Gastroesophageal sphincter (tissue), 4 donors: ENCODE measurements around the gene ZFHX3. TPM values are rescaled to one million over a fixed set of nuclear protein-coding genes. Genes with fewer than 3 reads are reported as not detected.

ENCODE experiments used
- ATAC-seq: fragments of 150-250 bp; one replicate; pipeline ENCODE4 v1.9.1; 2016; ENCODE audit warnings: mild to moderate bottlenecking, moderate library complexity
- H3K27ac ChIP-seq, 4 donors: fragments of 200-600 bp; sonication (generic) in 3 of 4; 1 replicate in 3 of 4; 2 replicates in 1 of 4; pipeline ENCODE4 v1.5.1; 2016 to 2019
- H3K27me3 ChIP-seq: fragments of 200-600 bp; sonication (generic); one replicate; pipeline ENCODE4 v1.5.1; 2019
- H3K36me3 ChIP-seq, 2 donors: fragments of 200-600 bp; sonication (generic); one replicate each; pipeline ENCODE4 v1.5.1; 2019; ENCODE audit warnings: control low read depth in 1 of 2
- H3K4me1 ChIP-seq, 3 donors: fragments of 200-600 bp; sonication (generic); 1 replicate in 2 of 3; 2 replicates in 1 of 3; pipeline ENCODE4 v1.5.1; 2016 to 2019; ENCODE audit warnings: control low read depth in 2 of 3
- H3K4me3 ChIP-seq, 2 donors: fragments of 200-600 bp; sonication (generic); one replicate each; pipeline ENCODE4 v1.5.1; 2019; ENCODE audit warnings: mild to moderate bottlenecking in 1 of 2, moderate library complexity in 1 of 2
- H3K9me3 ChIP-seq, 3 donors: fragments of 200-600 bp; sonication (generic); one replicate each; pipeline ENCODE4 v1.5.1; 2017 to 2019; ENCODE audit warnings: control low read depth in 2 of 3
- CTCF ChIP-seq, 4 experiments: fragments of 200-600 bp in 2 of 4; fragments of 450-650 bp in 2 of 4; sonication (generic) in 1 of 4; IDR thresholded peaks; one replicate each; pipeline ENCODE4 v1.5.1; 2017 to 2019; ENCODE audit warnings: antibody characterized with exemption in 4 of 4, mild to moderate bottlenecking in 2 of 4, moderate library complexity in 2 of 4
- EP300 ChIP-seq: sonication (generic); formaldehyde crosslinking; IDR thresholded peaks from one replicate; pipeline ENCODE4 v1.6.1; 2017; ENCODE audit warnings: antibody characterized with exemption, mild to moderate bottlenecking
- POLR2A ChIP-seq, 2 donors: fragments of 450-650 bp; IDR thresholded peaks; one replicate each; pipeline ENCODE4 v1.6.1; 2017; ENCODE audit warnings: antibody characterized with exemption in 2 of 2, mild to moderate bottlenecking in 2 of 2, moderate library complexity in 1 of 2
- POLR2AphosphoS5 ChIP-seq: sonication (generic); formaldehyde crosslinking; IDR thresholded peaks from one replicate; pipeline ENCODE4 v1.6.1; 2017; ENCODE audit warnings: antibody characterized with exemption
- WGBS, 2 donors: methylation state at CpG; one replicate each; pipeline ENCODE4 v1.1.5; 2018; ENCODE audit warnings: low coverage in 1 of 2; 5-methylcytosine and 5-hydroxymethylcytosine counted together
- small RNA-seq, 4 donors: library from RNA; depleted of rRNA; stranded (forward); fragments of <200 nt; gene quantifications; one replicate each; pipeline ENCODE3, GENCODE V24; 2016
- total RNA-seq, 4 donors: library from RNA; depleted of rRNA; stranded (reverse); fragments of >200 nt; gene quantifications; one replicate each; pipeline ENCODE4 v1.1.0, GENCODE V29; 2016

The ZFHX3 gene
- total RNA-seq, 4 donors from 2014 or later, result 24.0 to 47.1 (median 29.5) TPM

- Histone ChIP-seq H3K27ac (no peak overlapping the region), H3K4me1 (no peaks in the 10 kb centered on the region), H3K9me3 (no peaks in the 10 kb centered on the region), H3K36me3 (no peaks in the 10 kb centered on the region), H3K27me3 (no peaks in the 10 kb centered on the region), H3K4me3 (no peak overlapping the region)
- WGBS, 2 donors, result 78 to 86% methylated on average over 2 of the region's 2 CpGs
- TF ChIP-seq CTCF (IDR thresholded peaks at IDR 0.05), result no peak
- no peak for TF ChIP-seq POLR2AphosphoS5
- TF ChIP-seq EP300, result no peak
- no peak for TF ChIP-seq POLR2A (IDR thresholded peaks at IDR 0.05)
- ATAC-seq, result no peak
Measured at GRCh38 chr16:72744076-72744793, 303.7 kb downstream of the ZFHX3 start.

GRCh38 chr16:72743011-72743761 lies 304.7 kb downstream of the ZFHX3 start:
- Histone ChIP-seq H3K4me1 (no peaks in the 10 kb centered on the region), H3K9me3 (no peaks in the 10 kb centered on the region), H3K27ac (no peak overlapping the region), H3K4me3 (no peak overlapping the region), H3K27me3 (no peaks in the 10 kb centered on the region), H3K36me3 (no peaks in the 10 kb centered on the region)
- WGBS, 2 donors, result 88 to 92% methylated on average over 7 to 8 of the region's 8 CpGs
- ATAC-seq, result no peak
- no peak for TF ChIP-seq CTCF (IDR thresholded peaks at IDR 0.05)

- no peak for TF ChIP-seq POLR2A (IDR thresholded peaks at IDR 0.05)
- no peak for TF ChIP-seq CTCF (IDR thresholded peaks at IDR 0.05)
- no peak for TF ChIP-seq POLR2AphosphoS5
- no peak for TF ChIP-seq EP300
- 79 to 88% methylated on average over 2 of the region's 2 CpGs for WGBS, 2 donors
- Histone ChIP-seq H3K36me3 (no peaks in the 10 kb centered on the region), H3K4me1 (no peaks in the 10 kb centered on the region), H3K9me3 (no peaks in the 10 kb centered on the region), H3K27ac (no peak overlapping the region), H3K27me3 (no peaks in the 10 kb centered on the region), H3K4me3 (no peak overlapping the region)
- no peak for ATAC-seq
Measured at GRCh38 chr16:72740347-72740746, 307.6 kb downstream of the ZFHX3 start.

- Histone ChIP-seq H3K9me3 (peaks cover 0 to 5% (median 0%) of the 10 kb centered on the region in 3 donors), H3K36me3 (no peaks in the 10 kb centered on the region), H3K4me1 (no peaks in the 10 kb centered on the region), H3K27ac (no peak overlapping the region), H3K4me3 (no peak overlapping the region), H3K27me3 (no peaks in the 10 kb centered on the region)
- WGBS, 2 donors, result 25 to 50% methylated on average over 1 of the region's 1 CpG
- no peak for ATAC-seq
- no peak for TF ChIP-seq POLR2AphosphoS5
- TF ChIP-seq EP300, result no peak
- no peak for TF ChIP-seq POLR2A (IDR thresholded peaks at IDR 0.05)
- no peak for TF ChIP-seq CTCF (IDR thresholded peaks at IDR 0.05)
Measured at GRCh38 chr16:72739577-72739976, 308.4 kb downstream of the ZFHX3 start.

DNA sequence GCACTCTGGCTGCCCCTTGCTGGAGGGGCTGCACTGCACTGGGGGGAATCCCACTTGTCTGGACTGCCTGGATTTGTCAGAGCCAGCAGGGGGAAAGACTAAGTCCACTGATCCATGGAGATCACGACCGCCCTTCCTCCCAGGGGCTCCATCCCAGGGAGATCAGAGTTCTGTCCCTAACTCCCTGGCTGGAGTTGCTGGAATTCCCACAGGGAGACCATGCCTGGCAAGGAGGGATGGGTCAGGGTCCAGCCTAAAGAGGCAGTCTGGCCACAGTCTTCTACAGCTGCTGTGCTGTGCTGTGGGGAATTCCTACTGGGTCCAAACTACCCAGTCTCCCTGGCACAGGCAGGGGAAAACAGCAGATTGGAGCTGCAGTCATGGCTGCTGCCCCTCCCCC lies 311.9 kb downstream of the ZFHX3 start:
- no peaks in the 10 kb centered on the region for H3K36me3 ChIP-seq
- H3K4me3 ChIP-seq, result no peak overlapping the region
- no peak overlapping the region for H3K27ac ChIP-seq
- no peak for TF ChIP-seq POLR2A (IDR thresholded peaks at IDR 0.05)
- no peaks in the 10 kb centered on the region for H3K4me1 ChIP-seq
- WGBS, 2 donors, result no CpG with 5 or more reads among the region's 2 CpGs
- no peaks in the 10 kb centered on the region for H3K27me3 ChIP-seq
- no peak for ATAC-seq
- peaks cover 0 to 21% (median 0%) of the 10 kb centered on the region in 3 donors for H3K9me3 ChIP-seq

Small RNA genes lying within 50 kb of the gene (small RNA-seq; reads per million reads assigned to genes)
- gene AC002044.1, result 0 reads per million in 4 donors
- gene RNU7-71P, result 0 reads per million in 4 donors
